Upper lobe of left lung (tissue), 6 donors: Measurements from ENCODE around the gene COL2A1. TPM values are rescaled to one million over a fixed set of nuclear protein-coding genes. Genes with fewer than 3 reads are reported as not detected.

ENCODE experiments used
- ATAC-seq, 2 donors: fragments of 200-7000 bp; cut with Tn5 transposase; one replicate each; pipeline ENCODE4 v1.9.1; 2022; ENCODE audit warnings: mild to moderate bottlenecking in 2 of 2, moderate library complexity in 2 of 2; ENCODE audit not compliant: low FRiP score in 2 of 2
- DNase-seq, 2 donors: peaks; one replicate each; pipeline ENCODE4 v3.0.0-alpha.2; 2019 to 2020
- H3K27ac ChIP-seq, 4 donors: fragments of 200-600 bp; sonication (generic); one replicate each; pipeline ENCODE4 v1.5.1; 2016 to 2019
- H3K27me3 ChIP-seq, 4 donors: fragments of 200-600 bp; sonication (generic); one replicate each; pipeline ENCODE4 v1.5.1; 2017 to 2019
- H3K36me3 ChIP-seq, 4 donors: fragments of 200-600 bp; sonication (generic); one replicate each; pipeline ENCODE4 v1.5.1; 2016 to 2019
- H3K4me1 ChIP-seq, 4 donors: fragments of 200-600 bp; sonication (generic); one replicate each; pipeline ENCODE4 v1.5.1; 2018 to 2019
- H3K4me3 ChIP-seq, 4 donors: fragments of 200-600 bp; sonication (generic); one replicate each; pipeline ENCODE4 v1.5.1; 2017 to 2019; ENCODE audit warnings: mild to moderate bottlenecking in 2 of 4, moderate library complexity in 1 of 4
- H3K9me3 ChIP-seq, 4 donors: fragments of 200-600 bp; sonication (generic); one replicate each; pipeline ENCODE4 v1.5.1; 2018 to 2019
- EP300 ChIP-seq, 4 donors: sonication (generic); formaldehyde crosslinking; IDR thresholded peaks; one replicate each; pipeline ENCODE4 v1.5.1; 2017; ENCODE audit warnings: antibody characterized with exemption in 4 of 4, control low read depth in 2 of 4
- POLR2A ChIP-seq, 4 donors: fragments of 450-650 bp; IDR thresholded peaks; one replicate each; pipeline ENCODE4 v1.5.1; 2016 to 2017; ENCODE audit warnings: antibody characterized with exemption in 4 of 4, mild to moderate bottlenecking in 2 of 4
- POLR2AphosphoS5 ChIP-seq, 2 donors: sonication (generic); formaldehyde crosslinking; IDR thresholded peaks; one replicate each; pipeline ENCODE4 v1.5.1; 2017; ENCODE audit warnings: antibody characterized with exemption in 2 of 2
- WGBS, 2 donors: methylation state at CpG; one replicate each; pipeline ENCODE4 v1.1.5; 2017 to 2018; 5-methylcytosine and 5-hydroxymethylcytosine counted together
- total RNA-seq, 6 donors: library from RNA; depleted of rRNA in 4 of 6; stranded (reverse); fragments of >200 nt in 4 of 6; gene quantifications; one replicate each; pipeline versions ENCODE4 v1.1.0 to v1.2.1, GENCODE V29; 2016 to 2021
- TF ChIP-seq, protein P1 (sequence below), 6 experiments: fragments of 450-650 bp in 4 of 6; fragments of 200-600 bp in 2 of 6; sonication (generic) in 2 of 6; IDR thresholded peaks; one replicate each; pipeline ENCODE4 v1.5.1; 2016 to 2019; ENCODE audit warnings: antibody characterized with exemption in 6 of 6
- donor health status: DM: no; HTN: no; CAD: no; lungs with moderate emphysema.
- donor health status: DM: no; HTN: yes; CAD: no; lungs with severe emphysema.

Gene COL2A1
- total RNA-seq, 6 donors from 2014 or later: 0.34 TPM; not detected in 5

DNA sequence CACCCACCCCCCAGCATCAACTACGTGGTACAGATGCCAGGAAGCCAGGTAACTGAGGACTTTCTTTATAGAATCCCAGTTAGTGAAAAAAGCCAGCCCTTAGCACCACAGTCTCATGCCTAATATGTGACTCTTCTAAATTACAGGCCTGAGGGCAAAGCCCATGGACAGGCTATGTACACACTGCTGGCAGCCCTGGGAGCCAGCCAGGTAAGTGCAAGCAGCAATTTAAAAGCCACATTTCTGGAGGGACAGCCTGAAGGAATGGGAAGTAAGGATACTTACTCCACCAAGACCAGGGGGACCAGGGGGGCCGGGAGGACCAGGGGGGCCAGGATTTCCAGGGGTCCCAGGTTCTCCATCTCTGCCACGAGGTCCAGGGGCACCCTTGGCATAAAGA lies 7.0 kb downstream of the COL2A1 start:
- ATAC-seq: no peak
- Histone ChIP-seq H3K27me3 (peaks cover 0 to 12% (median 6%) of the 10 kb centered on the region in 4 donors), H3K4me1 (peaks cover 14 to 26% (median 17%) of the 10 kb centered on the region in 4 donors), H3K9me3 (no peaks in the 10 kb centered on the region), H3K4me3 (no peak overlapping the region), H3K36me3 (no peaks in the 10 kb centered on the region), H3K27ac (no peak overlapping the region)
- TF ChIP-seq POLR2AphosphoS5 (IDR thresholded peaks at IDR 0.05): no peak
- no peak for TF ChIP-seq EP300 (IDR thresholded peaks at IDR 0.05)
- TF ChIP-seq POLR2A (IDR thresholded peaks at IDR 0.05): no peak
- TF ChIP-seq, protein P1, sequence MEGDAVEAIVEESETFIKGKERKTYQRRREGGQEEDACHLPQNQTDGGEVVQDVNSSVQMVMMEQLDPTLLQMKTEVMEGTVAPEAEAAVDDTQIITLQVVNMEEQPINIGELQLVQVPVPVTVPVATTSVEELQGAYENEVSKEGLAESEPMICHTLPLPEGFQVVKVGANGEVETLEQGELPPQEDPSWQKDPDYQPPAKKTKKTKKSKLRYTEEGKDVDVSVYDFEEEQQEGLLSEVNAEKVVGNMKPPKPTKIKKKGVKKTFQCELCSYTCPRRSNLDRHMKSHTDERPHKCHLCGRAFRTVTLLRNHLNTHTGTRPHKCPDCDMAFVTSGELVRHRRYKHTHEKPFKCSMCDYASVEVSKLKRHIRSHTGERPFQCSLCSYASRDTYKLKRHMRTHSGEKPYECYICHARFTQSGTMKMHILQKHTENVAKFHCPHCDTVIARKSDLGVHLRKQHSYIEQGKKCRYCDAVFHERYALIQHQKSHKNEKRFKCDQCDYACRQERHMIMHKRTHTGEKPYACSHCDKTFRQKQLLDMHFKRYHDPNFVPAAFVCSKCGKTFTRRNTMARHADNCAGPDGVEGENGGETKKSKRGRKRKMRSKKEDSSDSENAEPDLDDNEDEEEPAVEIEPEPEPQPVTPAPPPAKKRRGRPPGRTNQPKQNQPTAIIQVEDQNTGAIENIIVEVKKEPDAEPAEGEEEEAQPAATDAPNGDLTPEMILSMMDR (IDR thresholded peaks at IDR 0.05): no peak
- no peak for DNase-seq
- 62 to 79% methylated on average over 3 of the region's 3 CpGs for WGBS, 2 donors

DNA sequence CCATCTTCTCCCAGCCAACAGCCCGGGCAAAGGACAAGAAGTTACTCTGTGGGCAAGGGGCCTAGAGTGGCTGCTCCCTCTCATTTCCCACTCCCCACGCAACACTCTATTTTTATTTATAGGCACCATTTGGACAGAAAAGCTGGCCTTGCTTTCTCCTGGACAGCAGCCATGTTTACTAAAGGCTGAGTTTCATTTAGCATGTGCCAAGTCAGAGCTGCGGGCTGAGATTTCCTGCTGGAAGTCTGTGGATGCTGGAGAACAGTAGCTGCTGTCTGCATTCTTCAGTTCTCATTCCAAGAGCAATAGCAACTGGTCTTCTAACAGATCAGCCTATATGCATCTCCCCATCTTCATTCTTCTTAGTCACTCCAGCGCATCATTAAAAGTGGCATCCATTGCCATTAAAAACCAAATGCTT lies 8.3 kb downstream of the COL2A1 start:
- ATAC-seq: no peak
- Histone ChIP-seq H3K27me3 (peaks cover 0 to 2% (median 0%) of the 10 kb centered on the region in 4 donors), H3K9me3 (no peaks in the 10 kb centered on the region), H3K4me1 (peaks cover under 1 to 13% (median 4%) of the 10 kb centered on the region in 4 donors), H3K4me3 (no peak overlapping the region), H3K27ac (no peak overlapping the region), H3K36me3 (no peaks in the 10 kb centered on the region)
- WGBS, 2 donors: 45 to 46% methylated on average over 4 of the region's 4 CpGs
- DNase-seq: no peak
- no peak for TF ChIP-seq POLR2A (IDR thresholded peaks at IDR 0.05)
- no peak for TF ChIP-seq POLR2AphosphoS5 (IDR thresholded peaks at IDR 0.05)
- no peak for TF ChIP-seq EP300 (IDR thresholded peaks at IDR 0.05)
- TF ChIP-seq, protein P1 (IDR thresholded peaks at IDR 0.05): no peak

DNA sequence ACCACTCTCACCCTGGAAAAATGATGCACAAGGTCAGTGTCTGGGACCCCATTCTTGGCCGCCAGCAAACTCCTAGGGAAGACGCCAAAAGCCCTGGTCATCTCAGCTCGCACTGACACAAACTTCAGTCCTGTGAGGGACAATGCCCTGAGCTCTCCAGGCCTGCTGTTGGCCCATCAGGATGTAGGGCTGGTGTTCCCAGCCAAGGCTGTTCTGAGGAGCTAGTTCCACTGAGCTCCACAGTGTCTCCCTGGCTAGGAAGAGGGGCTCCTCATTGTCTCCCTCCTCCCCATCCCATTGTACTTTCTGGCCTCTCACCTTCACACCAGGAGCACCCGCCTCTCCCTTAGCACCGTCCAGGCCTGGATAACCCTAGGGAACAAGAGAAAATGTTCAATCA lies 10.8 kb downstream of the COL2A1 start:
- no peaks in the 10 kb centered on the region for H3K36me3 ChIP-seq
- TF ChIP-seq, protein P1 (IDR thresholded peaks at IDR 0.05): no peak
- TF ChIP-seq POLR2A (IDR thresholded peaks at IDR 0.05): no peak
- TF ChIP-seq EP300 (IDR thresholded peaks at IDR 0.05): no peak
- TF ChIP-seq POLR2AphosphoS5 (IDR thresholded peaks at IDR 0.05): no peak
- 96% methylated on average over 2 to 5 of the region's 5 CpGs for WGBS, 2 donors
- ATAC-seq (no peak), DNase-seq (no peak)
- H3K4me3 ChIP-seq: no peak overlapping the region
- H3K4me1 ChIP-seq: peaks cover 0 to 9% (median 2%) of the 10 kb centered on the region in 4 donors
- H3K9me3 ChIP-seq: no peaks in the 10 kb centered on the region
- no peak overlapping the region for H3K27ac ChIP-seq
- no peaks in the 10 kb centered on the region for H3K27me3 ChIP-seq

DNA sequence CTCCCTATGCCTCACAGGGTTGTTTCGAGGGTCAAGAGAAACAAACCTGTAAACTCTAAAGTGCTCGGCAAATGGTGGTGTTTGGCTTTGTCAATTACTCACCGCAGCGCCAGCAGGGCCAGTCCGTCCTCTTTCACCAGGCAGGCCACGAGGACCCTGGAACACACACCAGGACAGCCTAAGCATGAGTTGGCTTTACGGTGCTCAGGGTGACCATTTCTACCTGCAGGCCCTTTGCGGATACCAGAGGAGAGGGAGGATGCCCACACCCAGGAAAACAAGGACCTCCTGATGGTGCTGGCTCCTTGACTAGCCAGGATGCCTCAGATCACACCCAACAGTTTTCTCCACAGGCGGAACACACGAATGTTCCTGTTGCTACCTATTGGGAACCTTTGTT lies 11.5 kb downstream of the COL2A1 start:
- Histone ChIP-seq H3K4me3 (no peak overlapping the region), H3K27ac (no peak overlapping the region), H3K9me3 (no peaks in the 10 kb centered on the region), H3K36me3 (no peaks in the 10 kb centered on the region), H3K4me1 (peaks cover 0 to 9% (median 2%) of the 10 kb centered on the region in 4 donors), H3K27me3 (no peaks in the 10 kb centered on the region)
- DNase-seq: no peak
- 94 to 96% methylated on average over 4 to 10 of the region's 10 CpGs for WGBS, 2 donors
- no peak for ATAC-seq
- TF ChIP-seq POLR2AphosphoS5 (IDR thresholded peaks at IDR 0.05): no peak
- TF ChIP-seq POLR2A (IDR thresholded peaks at IDR 0.05): no peak
- TF ChIP-seq EP300 (IDR thresholded peaks at IDR 0.05): no peak
- TF ChIP-seq, protein P1 (IDR thresholded peaks at IDR 0.05): no peak
